NCI-H446 treated with DMSO at 0.1 percent for 48 hours (cell line): ENCODE data around the gene NOL9.
"Not testable (repeated sequence)": the region's sequence is repeated elsewhere in the genome, so short reads cannot be mapped to it uniquely, and the experiment has no call there.

ENCODE experiments used
- DNase-seq: peaks from one replicate; lab custom pipeline; 2025; lab: John Stamatoyannopoulos, UW

The NOL9 gene

GRCh38 chr1:6554031-6554906 is at the start of gene NOL9:
Gene NOL9, minus strand, starts transcription at chr1:6554513. Its CDS starts 11 bp downstream, at chr1:6554502.
- DNase-seq, result peak; percentile 81

DNA sequence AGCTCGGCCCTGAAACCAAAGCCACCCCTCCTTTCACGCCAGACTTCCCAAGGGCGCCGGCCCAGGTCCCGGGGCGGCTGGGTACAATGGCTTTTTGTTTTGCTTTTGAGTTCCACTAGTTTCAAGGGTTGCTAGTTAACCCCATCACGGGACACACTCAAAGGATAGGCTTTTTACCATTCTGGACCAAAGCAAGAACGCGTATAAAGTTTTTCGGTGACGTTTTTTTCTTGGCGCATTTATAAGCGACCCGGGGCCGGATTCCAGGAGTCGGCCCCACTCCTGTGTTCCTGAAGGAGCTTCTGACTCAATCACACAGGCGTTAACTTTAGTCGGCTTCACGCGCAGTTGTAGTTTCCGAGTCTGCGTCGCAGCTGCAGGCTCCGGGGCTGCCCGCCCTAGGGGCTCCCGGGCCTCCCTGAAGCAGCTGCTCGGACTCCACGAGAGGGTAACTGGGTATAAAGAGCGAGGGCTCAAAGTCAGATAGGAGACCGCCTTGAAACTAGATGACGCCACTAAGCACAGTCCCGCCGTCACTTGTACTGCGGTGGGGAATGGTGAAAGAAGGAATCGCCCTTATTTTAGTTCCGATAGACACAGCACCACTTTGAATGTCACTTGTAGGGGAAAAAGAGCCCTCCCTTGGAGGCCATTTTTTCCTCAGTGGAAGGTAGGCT is 49.1 kb upstream of the NOL9 start:
- no peak for DNase-seq

DNA sequence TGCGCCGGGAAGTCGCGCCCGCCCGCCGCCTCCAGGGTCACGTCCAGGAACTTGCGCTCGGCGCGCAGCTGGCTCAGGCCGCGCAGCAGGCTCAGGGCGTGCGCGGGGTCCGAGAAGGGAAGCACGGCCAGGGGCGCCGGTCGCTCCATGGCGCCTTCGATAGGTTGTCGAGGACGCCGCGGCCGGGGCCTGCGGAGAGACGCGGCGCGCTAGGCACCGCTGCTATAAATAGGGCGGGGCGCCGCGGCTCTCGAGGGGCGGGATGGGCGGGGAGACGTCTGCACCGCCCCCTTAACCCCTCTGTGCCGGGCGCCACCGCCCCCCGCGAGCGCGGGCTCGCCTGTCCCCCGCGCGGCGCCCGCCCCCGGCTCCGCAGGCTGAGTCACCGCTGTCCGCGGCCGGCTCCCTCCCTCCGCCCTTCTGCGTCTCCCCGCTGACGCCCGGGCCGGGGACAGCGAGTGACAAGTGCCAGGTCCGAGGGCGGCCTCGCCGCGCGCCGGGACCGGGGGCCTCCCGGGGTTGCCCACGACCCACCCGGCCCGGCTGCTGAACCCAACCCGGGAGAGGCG is 48.4 kb upstream of the NOL9 start, which contains the start of gene KLHL21:
Gene KLHL21, minus strand, starts transcription at position 201 of the 569 bp plus-strand sequence. Its CDS starts 52 bp downstream, at position 149.
- peak; percentile 70 for DNase-seq

- DNase-seq, result no peak
These were observed 47.8 kb upstream of the NOL9 start for GRCh38 chr1:6601923-6602668.

DNA sequence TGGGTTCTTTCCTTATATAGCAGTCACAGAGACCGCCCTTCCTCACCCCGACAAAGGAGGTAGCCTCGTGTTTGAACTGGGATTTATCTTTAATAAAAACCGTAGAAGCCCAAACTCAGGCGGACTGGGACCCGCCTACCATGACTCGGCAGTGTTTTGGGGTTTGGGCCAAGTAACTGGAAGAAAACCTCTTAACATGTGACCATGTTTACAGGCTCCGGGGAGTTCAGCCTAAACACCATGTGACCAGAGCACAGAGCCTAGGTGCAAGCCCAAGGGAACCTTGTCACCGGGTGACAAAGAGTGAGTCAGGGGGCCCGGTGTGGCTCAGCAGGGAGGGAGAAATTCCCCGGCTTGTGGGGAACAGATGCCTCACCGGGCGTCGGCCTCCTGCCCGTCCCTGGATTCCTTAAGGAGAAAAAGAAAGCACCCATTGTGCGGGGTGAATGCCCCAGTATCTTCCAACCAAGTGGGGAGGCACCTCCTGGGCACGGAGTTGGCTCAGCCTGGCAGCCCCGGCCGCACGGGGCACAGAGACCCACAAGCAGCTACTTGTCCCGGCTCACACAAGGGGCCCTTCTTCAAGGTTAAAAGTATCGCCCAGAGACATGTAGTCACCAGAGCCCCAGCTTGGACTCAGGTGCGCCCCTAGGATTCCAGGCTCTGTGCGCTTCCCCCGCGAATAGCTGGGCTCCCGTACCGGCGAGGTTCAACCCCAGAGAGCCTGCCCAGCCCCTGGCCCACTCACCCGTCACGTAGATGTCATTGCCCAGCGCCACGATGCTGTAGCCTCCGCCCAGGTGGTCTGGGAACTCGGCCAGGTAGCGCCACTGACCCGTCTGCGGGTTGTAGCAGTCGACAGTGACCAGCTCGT is 47.0 kb upstream of the NOL9 start:
- DNase-seq, result peak; percentile 33

DNA sequence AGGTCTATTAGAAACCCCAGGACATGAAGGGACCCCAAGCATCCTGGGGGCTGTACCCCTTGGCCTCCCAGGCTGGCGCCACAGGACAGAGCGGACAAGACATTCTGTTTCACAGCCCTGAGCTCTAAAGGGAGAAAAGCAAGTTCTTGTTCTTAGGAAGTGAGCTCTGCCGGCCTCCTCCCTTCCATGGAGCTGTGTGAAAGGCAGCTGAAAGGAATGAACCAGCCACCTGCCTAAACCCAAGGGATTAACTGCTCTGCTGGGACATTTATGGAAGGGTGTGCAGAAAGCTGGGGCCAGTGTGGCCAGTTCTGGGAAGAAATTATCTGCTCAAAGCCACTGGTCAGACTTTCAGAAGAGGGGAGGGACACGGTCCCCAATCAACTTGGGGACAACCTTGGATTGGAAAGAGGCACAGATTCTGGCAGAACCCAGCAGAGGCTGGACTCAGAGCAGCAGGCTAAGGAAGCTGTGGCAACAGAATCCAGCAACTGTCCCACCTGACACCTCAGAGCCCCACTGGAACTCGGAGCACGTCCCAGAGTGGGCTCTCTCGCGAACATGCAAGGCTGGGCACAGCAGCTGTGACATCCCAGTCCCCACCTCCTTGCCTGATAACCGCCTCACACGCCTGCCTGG is 46.2 kb upstream of the NOL9 start:
- DNase-seq, result no peak

GRCh38 chr1:6599991-6600390 is 45.7 kb upstream of the NOL9 start:
- DNase-seq, result not testable (repeated sequence)

DNA sequence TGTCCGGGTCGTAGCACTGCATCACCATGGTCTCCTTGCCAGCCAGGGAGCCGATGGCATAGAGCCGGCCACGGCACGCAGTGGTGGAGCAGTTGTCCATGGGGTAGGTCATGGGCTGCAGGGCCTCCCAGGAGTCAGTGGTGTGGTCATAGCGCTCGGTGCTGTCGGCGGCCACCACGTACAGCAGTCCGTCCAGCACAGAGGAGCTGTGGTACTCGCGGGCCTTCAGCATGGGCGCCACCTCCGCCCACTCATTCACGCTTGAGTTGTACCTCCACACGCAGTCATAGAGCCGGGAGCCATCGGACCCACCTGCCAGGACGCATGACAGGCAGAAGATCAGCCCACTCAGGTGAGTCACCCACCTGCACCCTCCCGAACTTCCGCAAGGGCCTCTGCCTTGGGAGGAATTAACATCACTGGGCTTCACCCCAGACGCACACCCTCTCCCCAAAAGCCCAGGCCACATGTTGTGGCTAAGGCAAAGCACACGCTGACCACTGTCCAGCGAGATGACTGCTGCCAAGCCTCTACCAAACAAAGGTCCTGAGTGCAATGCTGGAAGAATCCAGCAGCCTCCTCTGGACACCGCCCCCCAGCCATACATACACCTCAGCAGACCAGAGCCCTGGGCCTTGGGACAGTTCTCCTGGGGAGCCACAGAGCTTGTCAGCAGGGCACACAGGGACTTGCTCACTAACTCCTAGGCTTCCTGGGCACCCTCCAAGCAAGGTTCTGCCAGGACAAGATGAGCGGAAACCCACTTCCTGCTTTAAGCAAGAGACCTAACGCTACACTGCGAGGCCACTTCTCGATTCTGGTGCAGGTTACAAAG is 45.0 kb upstream of the NOL9 start:
- DNase-seq, result no peak

GRCh38 chr1:6597777-6598131 is 43.4 kb upstream of the NOL9 start:
- no peak for DNase-seq

- no peak for DNase-seq
These were observed 42.8 kb upstream of the NOL9 start for GRCh38 chr1:6596886-6597776.

- no peak for DNase-seq
These were observed 42.0 kb upstream of the NOL9 start for GRCh38 chr1:6596351-6596750.

- DNase-seq, result no peak
These were observed 40.8 kb upstream of the NOL9 start for GRCh38 chr1:6594977-6595740.

- no peak for DNase-seq
These were observed 39.5 kb upstream of the NOL9 start for GRCh38 chr1:6593810-6594209.

DNA sequence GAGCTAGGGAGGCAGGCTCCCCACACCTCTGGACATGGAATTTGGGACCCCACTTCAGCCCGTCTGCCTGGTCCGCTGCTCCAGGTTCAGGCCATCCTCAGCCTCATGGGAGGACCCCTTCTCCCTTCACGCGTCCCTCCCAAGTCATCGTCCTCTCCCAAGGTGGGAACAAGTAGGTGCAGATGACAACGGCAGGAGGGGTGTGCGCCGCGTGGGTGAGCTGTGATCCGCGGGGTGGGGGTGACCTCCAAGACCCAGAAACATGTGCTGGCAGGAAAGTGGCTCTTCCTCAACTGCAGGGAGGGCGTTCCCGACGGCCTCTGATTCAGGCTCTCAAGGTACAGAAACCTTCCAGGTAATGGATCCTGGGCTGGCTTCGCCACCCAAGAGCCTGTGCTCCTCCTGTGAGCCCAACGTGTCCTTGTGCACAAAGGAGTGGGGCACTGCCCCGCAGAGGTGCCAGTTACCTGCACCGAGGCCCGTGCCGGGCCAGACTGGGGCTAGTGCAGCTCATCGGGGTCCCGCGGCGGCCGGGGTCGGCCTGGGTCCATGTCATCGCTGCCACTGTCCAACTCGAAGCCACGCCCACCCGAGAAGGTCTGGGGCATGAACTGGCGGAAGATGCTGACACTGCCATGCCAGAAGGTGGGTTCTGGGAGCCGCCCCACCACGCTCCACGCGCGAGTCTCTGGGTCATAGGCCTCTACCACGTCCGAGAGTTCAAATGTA is 38.7 kb upstream of the NOL9 start:
- no peak for DNase-seq

DNA sequence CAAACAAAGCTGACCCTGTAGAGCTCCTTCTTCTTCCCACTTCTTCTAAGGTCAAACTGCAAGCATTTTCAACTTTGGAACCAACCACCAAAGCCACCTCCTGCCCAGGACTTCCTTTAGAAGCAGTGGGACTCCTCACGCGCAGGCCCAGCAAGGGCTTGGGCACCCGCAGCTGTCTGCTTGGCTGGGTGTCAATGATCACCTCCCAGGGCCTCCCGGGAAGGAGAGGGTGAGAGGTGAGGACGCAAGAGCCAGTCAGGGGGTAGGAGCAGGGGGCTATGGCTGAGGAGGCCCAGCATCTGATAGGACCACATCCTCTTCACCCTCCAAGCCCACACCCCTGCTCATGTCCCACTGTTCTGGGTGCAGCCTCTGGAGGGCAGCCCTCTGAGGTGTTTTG is 38.1 kb upstream of the NOL9 start:
- no peak for DNase-seq

DNA sequence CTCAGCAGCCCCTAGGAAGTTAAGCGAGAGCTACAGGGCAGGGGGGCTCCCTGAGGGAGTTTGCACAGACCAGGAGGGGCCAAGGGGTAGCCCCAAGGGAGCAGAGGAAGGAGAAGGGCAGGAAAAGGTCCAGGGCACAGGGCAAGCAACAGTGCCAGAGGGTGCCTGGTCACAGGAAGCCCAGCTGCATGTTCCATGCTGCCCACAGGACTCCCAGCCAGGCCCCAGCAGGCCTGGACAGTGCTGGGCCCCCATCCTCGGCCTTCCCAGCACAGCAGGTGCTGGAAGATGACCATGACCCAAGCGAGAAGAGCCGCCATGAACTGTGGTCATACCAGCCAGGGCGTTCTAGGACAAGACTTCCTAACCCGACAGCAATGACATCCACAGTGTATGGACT is 37.3 kb upstream of the NOL9 start:
- DNase-seq, result no peak

- DNase-seq, result no peak
These were observed 36.9 kb upstream of the NOL9 start for GRCh38 chr1:6591222-6591621.
